Glutamatergic neuron (in vitro differentiated cells): ENCODE data around the gene C19orf33. TPM values are rescaled to one million over a fixed set of nuclear protein-coding genes. Genes with fewer than 3 reads are reported as not detected.
"Not testable (repeated sequence)": the region's sequence is repeated elsewhere in the genome, so short reads cannot be mapped to it uniquely, and the experiment has no call there.

Experiments
- DNase-seq: peaks from one replicate; pipeline ENCODE4 v3.0.0; 2022
- H3K27ac Mint-ChIP-seq: one replicate; pipeline ENCODE4 v1.8.0; 2020; ENCODE audit warnings: mild to moderate bottlenecking, mixed read lengths, inconsistent platforms; ENCODE audit not compliant: unreplicated experiment
- H3K27me3 Mint-ChIP-seq: one replicate; pipeline ENCODE4 v1.8.0; 2020; ENCODE audit warnings: mild to moderate bottlenecking, moderate library complexity, mixed read lengths, inconsistent platforms; ENCODE audit not compliant: unreplicated experiment
- H3K36me3 Mint-ChIP-seq: one replicate; pipeline ENCODE4 v1.8.0; 2020; ENCODE audit warnings: mild to moderate bottlenecking, mixed read lengths, inconsistent platforms; ENCODE audit not compliant: unreplicated experiment
- H3K4me1 Mint-ChIP-seq: one replicate; pipeline ENCODE4 v1.8.0; 2020; ENCODE audit warnings: mild to moderate bottlenecking, low read depth, mixed read lengths, inconsistent platforms; ENCODE audit not compliant: unreplicated experiment
- H3K4me3 Mint-ChIP-seq: one replicate; pipeline ENCODE4 v1.8.0; 2020; ENCODE audit warnings: mild to moderate bottlenecking, mixed read lengths, inconsistent platforms; ENCODE audit not compliant: unreplicated experiment
- H3K9me3 Mint-ChIP-seq: one replicate; pipeline ENCODE4 v1.8.0; 2020; ENCODE audit warnings: mild to moderate bottlenecking, moderate library complexity, mixed read lengths, inconsistent platforms; ENCODE audit not compliant: unreplicated experiment
- long read RNA-seq: library from polyadenylated mRNA; unstranded; transcript quantifications from one replicate; pipeline ENCODE4 v2.0.0, GENCODE V29; 2020; ENCODE audit not compliant: unreplicated experiment
- total RNA-seq: library from RNA; stranded (reverse); fragmentation: NEBNext Ultra II Directional; extraction: Animal tissue kit (Norgen Biotek cat#: 25700); gene quantifications from one replicate; pipeline ENCODE4 v1.2.1, GENCODE V29; 2021; ENCODE audit not compliant: unreplicated experiment
- TF ChIP-seq, protein P1 (sequence below): fragments of 200-600 bp; sonication (generic); IDR thresholded peaks from one replicate; pipeline ENCODE4 v1.5.0; 2021; ENCODE audit not compliant: partially characterized antibody, unreplicated experiment

C19orf33 gene
- 1.1 TPM for total RNA-seq
- long read RNA-seq, partial matches to known transcripts: 0 of 1 reads
- long read RNA-seq, other reads (novel, unspliced or antisense): 0 of 1 reads

- TF ChIP-seq, protein P1, sequence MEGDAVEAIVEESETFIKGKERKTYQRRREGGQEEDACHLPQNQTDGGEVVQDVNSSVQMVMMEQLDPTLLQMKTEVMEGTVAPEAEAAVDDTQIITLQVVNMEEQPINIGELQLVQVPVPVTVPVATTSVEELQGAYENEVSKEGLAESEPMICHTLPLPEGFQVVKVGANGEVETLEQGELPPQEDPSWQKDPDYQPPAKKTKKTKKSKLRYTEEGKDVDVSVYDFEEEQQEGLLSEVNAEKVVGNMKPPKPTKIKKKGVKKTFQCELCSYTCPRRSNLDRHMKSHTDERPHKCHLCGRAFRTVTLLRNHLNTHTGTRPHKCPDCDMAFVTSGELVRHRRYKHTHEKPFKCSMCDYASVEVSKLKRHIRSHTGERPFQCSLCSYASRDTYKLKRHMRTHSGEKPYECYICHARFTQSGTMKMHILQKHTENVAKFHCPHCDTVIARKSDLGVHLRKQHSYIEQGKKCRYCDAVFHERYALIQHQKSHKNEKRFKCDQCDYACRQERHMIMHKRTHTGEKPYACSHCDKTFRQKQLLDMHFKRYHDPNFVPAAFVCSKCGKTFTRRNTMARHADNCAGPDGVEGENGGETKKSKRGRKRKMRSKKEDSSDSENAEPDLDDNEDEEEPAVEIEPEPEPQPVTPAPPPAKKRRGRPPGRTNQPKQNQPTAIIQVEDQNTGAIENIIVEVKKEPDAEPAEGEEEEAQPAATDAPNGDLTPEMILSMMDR: no peak
- no peak for DNase-seq
- peaks cover 6% of the 10 kb centered on the region for H3K27me3 Mint-ChIP-seq
- H3K27ac Mint-ChIP-seq: no peak within 1 kb of the TSS
- H3K4me3 Mint-ChIP-seq: peak within 1 kb of the TSS; percentile 30
- H3K4me1 Mint-ChIP-seq: peaks cover 18% of the 10 kb centered on the region
- no peaks in the 10 kb centered on the region for H3K36me3 Mint-ChIP-seq
- H3K9me3 Mint-ChIP-seq: peaks cover 4% of the 10 kb centered on the region
Observed at GRCh38 chr19:38303517-38304351, at the start of gene C19orf33. TSS of gene C19orf33 (plus strand) at chr19:38304251. CDS start at chr19:38304262, 11 bp downstream.

DNA sequence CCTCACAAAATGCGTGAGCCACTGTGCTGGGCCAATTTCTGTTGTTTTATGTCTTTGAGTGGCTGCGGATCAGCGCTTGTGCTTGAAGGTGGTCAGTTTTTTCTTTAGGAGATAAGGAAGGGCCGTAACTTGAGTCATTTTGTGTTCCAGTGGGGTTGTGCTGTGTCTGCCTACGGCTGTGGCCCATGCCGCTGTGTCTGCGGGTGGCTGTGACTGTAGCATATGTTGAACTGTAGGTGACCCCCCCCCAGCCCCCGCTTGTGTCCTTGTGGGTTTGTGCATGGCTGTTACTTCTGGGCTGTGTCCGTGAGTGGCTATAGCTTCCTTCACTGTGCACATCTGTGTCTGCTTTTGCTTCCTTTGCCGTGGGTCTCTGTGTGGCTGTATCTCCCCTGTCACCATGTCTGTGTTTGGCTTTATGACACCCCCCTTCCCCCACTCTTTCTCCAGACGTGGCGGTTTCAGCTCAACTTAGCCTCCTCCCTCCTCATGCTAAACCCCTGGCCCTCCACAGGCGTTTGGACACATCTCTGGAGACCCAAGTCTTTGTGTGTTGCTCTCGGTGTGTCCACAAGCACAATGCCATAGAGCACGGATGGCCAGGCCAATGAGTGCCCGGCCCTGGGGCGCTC, 48.6 kb upstream of the C19orf33 start:
- peak overlapping the region; percentile 88 for H3K4me3 Mint-ChIP-seq
- TF ChIP-seq, protein P1: no peak
- peaks cover 41% of the 10 kb centered on the region for H3K9me3 Mint-ChIP-seq
- peak; percentile 63 for DNase-seq
- H3K27ac Mint-ChIP-seq: peak overlapping the region; percentile 95
- no peaks in the 10 kb centered on the region for H3K36me3 Mint-ChIP-seq
- peaks cover 25% of the 10 kb centered on the region for H3K4me1 Mint-ChIP-seq
- peaks cover 39% of the 10 kb centered on the region for H3K27me3 Mint-ChIP-seq

- not testable (repeated sequence) for H3K9me3 Mint-ChIP-seq, H3K36me3 Mint-ChIP-seq, DNase-seq, H3K27me3 Mint-ChIP-seq, H3K4me3 Mint-ChIP-seq
- Mint-ChIP-seq H3K27ac (peak overlapping the region; percentile 70), H3K4me1 (peaks cover 18% of the 10 kb centered on the region)
Observed at GRCh38 chr19:38261942-38262341, 42.1 kb upstream of the C19orf33 start.

DNA sequence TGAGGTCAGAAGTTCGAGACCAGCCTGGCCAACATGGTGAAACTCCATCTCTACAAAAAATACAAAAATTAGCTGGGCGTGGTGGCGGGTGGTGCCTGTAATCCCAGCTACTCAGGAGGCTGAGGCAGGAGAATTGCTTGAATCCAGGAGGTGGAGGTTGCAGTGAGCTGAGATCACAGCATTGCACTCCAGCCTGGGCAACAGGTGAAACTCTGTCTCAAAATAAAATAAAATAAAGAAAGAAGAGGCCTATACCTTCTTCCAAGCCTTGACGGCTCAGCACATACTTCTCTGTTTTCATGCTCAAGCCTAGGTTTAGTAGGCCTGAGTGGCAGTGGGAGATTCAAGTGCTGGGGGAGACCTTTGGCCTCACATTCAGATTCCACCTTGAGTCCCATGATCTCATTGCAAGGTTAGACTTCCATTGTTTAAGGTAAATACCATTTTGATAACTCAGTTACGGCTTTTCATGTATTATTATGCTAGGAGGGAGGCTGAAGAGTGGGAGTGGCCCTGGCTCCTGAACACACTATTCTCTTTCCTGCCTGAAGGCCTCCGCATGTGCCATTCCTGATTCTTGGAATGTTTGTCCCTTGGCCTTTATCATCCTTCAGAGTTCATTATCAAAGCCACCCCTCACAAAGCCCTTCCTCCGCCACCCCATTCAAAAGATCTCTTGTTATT, 41.3 kb upstream of the C19orf33 start:
- peaks cover 2% of the 10 kb centered on the region for H3K27me3 Mint-ChIP-seq
- peaks cover 25% of the 10 kb centered on the region for H3K4me1 Mint-ChIP-seq
- DNase-seq: no peak
- TF ChIP-seq, protein P1: no peak
- H3K27ac Mint-ChIP-seq: peak overlapping the region; percentile 70
- H3K36me3 Mint-ChIP-seq: peaks cover 5% of the 10 kb centered on the region
- no peak overlapping the region for H3K4me3 Mint-ChIP-seq
- H3K9me3 Mint-ChIP-seq: peaks cover 8% of the 10 kb centered on the region

DNA sequence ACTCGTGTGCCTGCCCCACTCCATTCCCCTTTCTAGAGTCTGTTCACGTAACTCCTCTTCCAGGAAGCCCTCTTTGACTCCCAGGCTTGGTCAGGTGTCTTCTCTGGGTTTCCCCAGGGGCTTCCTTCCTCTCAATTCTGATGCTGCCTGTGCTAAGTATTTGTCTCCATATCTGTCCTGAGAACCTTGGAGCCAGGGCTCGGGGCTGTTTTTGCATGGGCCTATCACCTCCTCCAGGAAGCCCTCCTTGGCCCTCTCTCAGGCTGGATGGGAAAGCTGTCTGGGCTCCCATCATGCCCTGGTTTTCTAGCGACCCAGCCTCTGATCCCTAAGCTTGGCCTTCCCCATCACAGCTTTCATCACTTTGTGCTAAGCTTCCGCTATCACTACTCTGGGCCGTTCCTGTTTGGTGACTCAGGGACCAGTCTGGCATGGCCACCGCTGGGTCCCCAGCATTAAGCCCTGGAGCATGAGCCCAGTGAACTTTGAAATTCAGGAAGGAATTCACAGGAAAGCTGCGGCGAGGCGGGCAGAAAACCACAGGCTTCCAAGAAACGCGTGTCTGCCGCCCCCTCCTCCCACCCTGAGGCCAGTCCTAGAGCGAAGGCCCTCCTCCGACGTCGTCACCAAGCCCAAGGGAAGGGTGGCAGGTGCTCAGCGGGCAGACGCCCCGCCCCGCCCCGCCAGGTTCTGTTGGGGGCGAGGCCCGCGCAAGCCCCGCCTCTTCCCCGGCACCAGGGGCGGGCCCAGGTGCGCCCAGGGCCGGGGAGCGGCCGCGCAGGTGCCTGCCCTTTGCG, 40.2 kb upstream of the C19orf33 start:
- Mint-ChIP-seq H3K9me3 (peaks cover 8% of the 10 kb centered on the region), H3K36me3 (peaks cover 5% of the 10 kb centered on the region), H3K4me1 (peaks cover 31% of the 10 kb centered on the region), H3K27ac (peak overlapping the region; percentile 48), H3K27me3 (peaks cover 2% of the 10 kb centered on the region), H3K4me3 (peak overlapping the region; percentile 85)
- TF ChIP-seq, protein P1: no peak
- DNase-seq: peak; percentile 65
